ENCODE measurements around the gene NAA10.

NAA10 gene

GRCh38 chrX:153879741-153880439 lies 54.9 kb downstream of the NAA10 start:
- H3K4me3 ChIP-seq (ENCODE audit: low read depth, low read length): no peak overlapping the region
- TF ChIP-seq CTCF (IDR thresholded peaks at IDR 0.05; ENCODE audit: insufficient read depth, low read depth, low read length, missing control alignments): no peak
- DNase-seq (ENCODE audit: low read depth): no peak
